ENCODE measurements around the gene LRCH4.
A peak's percentile ranks its signal among the peaks of the same experiment; 100 is the strongest.

The LRCH4 gene

GRCh38 chr7:100576384-100576993 lies 9.4 kb downstream of the LRCH4 start:
- H3K14ac ChIP-seq (ENCODE audit: low read length): no peak overlapping the region
- H4K8ac ChIP-seq (ENCODE audit: low read depth, low read length): peak overlapping the region; percentile 65
- no peak overlapping the region for H3K4me2 ChIP-seq (ENCODE audit: insufficient read depth, low read length, poor library complexity, severe bottlenecking)
- H2BK120ac ChIP-seq (ENCODE audit: low read depth, low read length): no peak overlapping the region
- WGBS, 2 donors (ENCODE audit: extremely low coverage in 2 of 2, insufficient read length in 2 of 2, insufficient replicate concordance in 1 of 2): no CpG with 5 or more reads among the region's 13 CpGs
- H2AFZ ChIP-seq (ENCODE audit: low read length): no peak overlapping the region
- no peak overlapping the region for H3K4me3 ChIP-seq (ENCODE audit: low read length in 2 of 2)
- no peak overlapping the region for H3K4ac ChIP-seq (ENCODE audit: low read length)
- no peak overlapping the region for H3K23ac ChIP-seq (ENCODE audit: low read depth, low read length, poor library complexity)
- peaks cover 0 to 5% of the 10 kb centered on the region in 2 donors for H3K9me3 ChIP-seq (replicated peaks in 1 of 2; ENCODE audit: control insufficient read depth in 2 of 2, insufficient read depth in 1 of 2, low read depth in 1 of 2, low read length in 2 of 2)
- no peak overlapping the region for H4K91ac ChIP-seq (ENCODE audit: low read depth, low read length, poor library complexity)
- DNase-seq (ENCODE audit: low spot score): no peak
- no peak overlapping the region for H2BK5ac ChIP-seq (ENCODE audit: low read length)
- no peak overlapping the region for H2BK12ac ChIP-seq (ENCODE audit: low read length)
- peaks cover 2% of the 10 kb centered on the region for H3K79me1 ChIP-seq (ENCODE audit: low read depth, low read length)
- H3K9ac ChIP-seq (ENCODE audit: low read depth, low read length, poor library complexity): no peak overlapping the region
- no peak overlapping the region for H3K18ac ChIP-seq (ENCODE audit: low read length)
- H3K4me1 ChIP-seq (ENCODE audit: control insufficient read depth in 2 of 2, insufficient read depth in 1 of 2, low read depth in 1 of 2, low read length in 2 of 2): peaks cover 10 to 12% of the 10 kb centered on the region in 2 donors
- H3K27me3 ChIP-seq (ENCODE audit: control insufficient read depth in 3 of 3, insufficient read depth in 3 of 3, low read depth in 1 of 3, low read length in 3 of 3): peaks cover 0 to 2% (median 0%) of the 10 kb centered on the region in 3 experiments
- H3K27ac ChIP-seq (replicated peaks; ENCODE audit: low read length): no peak overlapping the region
- H2BK15ac ChIP-seq (ENCODE audit: low read length): no peak overlapping the region
- H2AK5ac ChIP-seq (ENCODE audit: low read depth, low read length): no peak overlapping the region
- peaks cover 39 to 60% of the 10 kb centered on the region in 2 donors for H3K36me3 ChIP-seq (replicated peaks in 1 of 2; ENCODE audit: control insufficient read depth in 2 of 2, insufficient read depth in 2 of 2, low read length in 2 of 2)

- no peak overlapping the region for H3K4me2 ChIP-seq (ENCODE audit: insufficient read depth, low read length, poor library complexity, severe bottlenecking)
- peaks cover 34 to 54% of the 10 kb centered on the region in 2 donors for H3K36me3 ChIP-seq (replicated peaks in 1 of 2; ENCODE audit: control insufficient read depth in 2 of 2, insufficient read depth in 2 of 2, low read length in 2 of 2)
- H2BK15ac ChIP-seq (ENCODE audit: low read length): no peak overlapping the region
- H3K27ac ChIP-seq (replicated peaks; ENCODE audit: low read length): no peak overlapping the region
- H3K79me1 ChIP-seq (ENCODE audit: low read depth, low read length): peaks cover 2% of the 10 kb centered on the region
- no peak overlapping the region for H2BK5ac ChIP-seq (ENCODE audit: low read length)
- peaks cover 0 to 8% (median 0%) of the 10 kb centered on the region in 3 experiments for H3K27me3 ChIP-seq (ENCODE audit: control insufficient read depth in 3 of 3, insufficient read depth in 3 of 3, low read depth in 1 of 3, low read length in 3 of 3)
- peaks cover 16 to 17% of the 10 kb centered on the region in 2 donors for H3K4me1 ChIP-seq (ENCODE audit: control insufficient read depth in 2 of 2, insufficient read depth in 1 of 2, low read depth in 1 of 2, low read length in 2 of 2)
- H3K14ac ChIP-seq (ENCODE audit: low read length): peak overlapping the region; percentile 71
- H4K91ac ChIP-seq (ENCODE audit: low read depth, low read length, poor library complexity): no peak overlapping the region
- no peak for DNase-seq (ENCODE audit: low spot score)
- no peak overlapping the region for H3K4me3 ChIP-seq (ENCODE audit: low read length in 2 of 2)
- no peak overlapping the region for H3K4ac ChIP-seq (ENCODE audit: low read length)
- no peak overlapping the region for H2AFZ ChIP-seq (ENCODE audit: low read length)
- H3K9ac ChIP-seq (ENCODE audit: low read depth, low read length, poor library complexity): no peak overlapping the region
- WGBS, 2 donors (ENCODE audit: extremely low coverage in 2 of 2, insufficient read length in 2 of 2, insufficient replicate concordance in 1 of 2): no CpG with 5 or more reads among the region's 17 CpGs
- H2AK5ac ChIP-seq (ENCODE audit: low read depth, low read length): no peak overlapping the region
- peak overlapping the region; percentile 65 for H4K8ac ChIP-seq (ENCODE audit: low read depth, low read length)
- peaks cover 0 to 5% of the 10 kb centered on the region in 2 donors for H3K9me3 ChIP-seq (replicated peaks in 1 of 2; ENCODE audit: control insufficient read depth in 2 of 2, insufficient read depth in 1 of 2, low read depth in 1 of 2, low read length in 2 of 2)
- no peak overlapping the region for H2BK12ac ChIP-seq (ENCODE audit: low read length)
- no peak overlapping the region for H3K23ac ChIP-seq (ENCODE audit: low read depth, low read length, poor library complexity)
- H3K18ac ChIP-seq (ENCODE audit: low read length): no peak overlapping the region
- no peak overlapping the region for H2BK120ac ChIP-seq (ENCODE audit: low read depth, low read length)
Measured at GRCh38 chr7:100575746-100576383, 10.1 kb downstream of the LRCH4 start.

- Histone ChIP-seq H3K23ac (ENCODE audit: low read depth, low read length, poor library complexity) (peak overlapping the region; percentile 98), H3K18ac (ENCODE audit: low read length) (no peak overlapping the region), H3K27ac (replicated peaks; ENCODE audit: low read length) (no peak overlapping the region), H4K8ac (ENCODE audit: low read depth, low read length) (no peak overlapping the region), H3K79me1 (ENCODE audit: low read depth, low read length) (peaks cover 2% of the 10 kb centered on the region), H3K4me2 (ENCODE audit: insufficient read depth, low read length, poor library complexity, severe bottlenecking) (no peak overlapping the region), H3K9me3 (replicated peaks in 1 of 2; ENCODE audit: control insufficient read depth in 2 of 2, insufficient read depth in 1 of 2, low read depth in 1 of 2, low read length in 2 of 2) (no peaks in the 10 kb centered on the region), H3K36me3 (replicated peaks in 1 of 2; ENCODE audit: control insufficient read depth in 2 of 2, insufficient read depth in 2 of 2, low read length in 2 of 2) (peaks cover 29 to 47% of the 10 kb centered on the region in 2 donors), H3K4me3 (ENCODE audit: low read length in 2 of 2) (no peak overlapping the region), H3K4ac (ENCODE audit: low read length) (no peak overlapping the region), H3K14ac (ENCODE audit: low read length) (peak overlapping the region; percentile 56), H2AK5ac (ENCODE audit: low read depth, low read length) (no peak overlapping the region), H2BK12ac (ENCODE audit: low read length) (peak overlapping the region; percentile 58), H2AFZ (ENCODE audit: low read length) (no peak overlapping the region), H2BK120ac (ENCODE audit: low read depth, low read length) (no peak overlapping the region), H2BK15ac (ENCODE audit: low read length) (no peak overlapping the region), H3K9ac (ENCODE audit: low read depth, low read length, poor library complexity) (peak overlapping the region; percentile 50), H3K27me3 (ENCODE audit: control insufficient read depth in 3 of 3, insufficient read depth in 3 of 3, low read depth in 1 of 3, low read length in 3 of 3) (peaks cover 0 to 10% (median 0%) of the 10 kb centered on the region in 3 experiments), H4K91ac (ENCODE audit: low read depth, low read length, poor library complexity) (no peak overlapping the region), H3K4me1 (ENCODE audit: control insufficient read depth in 2 of 2, insufficient read depth in 1 of 2, low read depth in 1 of 2, low read length in 2 of 2) (peaks cover 18% of the 10 kb centered on the region in 2 donors), H2BK5ac (ENCODE audit: low read length) (no peak overlapping the region)
- DNase-seq (ENCODE audit: low spot score): no peak
- no CpG with 5 or more reads among the region's 14 CpGs for WGBS, 2 donors (ENCODE audit: extremely low coverage in 2 of 2, insufficient read length in 2 of 2, insufficient replicate concordance in 1 of 2)
Measured at GRCh38 chr7:100575206-100575631, 10.7 kb downstream of the LRCH4 start.
